ENCODE data around the gene SF1.

The SF1 gene

GRCh38 chr11:64724863-64725532 is 53.3 kb downstream of the SF1 start:
- no peak for DNase-seq (ENCODE audit: low read depth in 2 of 2)

GRCh38 chr11:64723907-64724862 is 54.2 kb downstream of the SF1 start:
- no peak for DNase-seq (ENCODE audit: low read depth in 2 of 2)

GRCh38 chr11:64723117-64723906 is 55.0 kb downstream of the SF1 start, which contains the start of gene NRXN2:
NRXN2 (minus strand) TSS chr11:64723197; CDS start chr11:64713699, 9,498 bp downstream.
- peak; percentile 79 for DNase-seq (ENCODE audit: low read depth in 2 of 2)

GRCh38 chr11:64722141-64723065 is 55.9 kb downstream of the SF1 start:
- DNase-seq (ENCODE audit: low read depth in 2 of 2): no peak

GRCh38 chr11:64721359-64721699 is 57.0 kb downstream of the SF1 start:
- no peak for DNase-seq (ENCODE audit: low read depth in 2 of 2)

- no peak for DNase-seq (ENCODE audit: low read depth in 2 of 2)
These were observed 57.5 kb downstream of the SF1 start for GRCh38 chr11:64720640-64721358.

GRCh38 chr11:64720167-64720566 is 58.2 kb downstream of the SF1 start:
- DNase-seq (ENCODE audit: low read depth in 2 of 2): no peak

- DNase-seq (ENCODE audit: low read depth in 2 of 2): no peak
These were observed 58.9 kb downstream of the SF1 start for GRCh38 chr11:64719406-64719805.

- no peak for DNase-seq (ENCODE audit: low read depth in 2 of 2)
These were observed 59.6 kb downstream of the SF1 start for GRCh38 chr11:64718780-64719124.

- DNase-seq (ENCODE audit: low read depth in 2 of 2): no peak
These were observed 60.1 kb downstream of the SF1 start for GRCh38 chr11:64718084-64718779.

- DNase-seq (ENCODE audit: low read depth in 2 of 2): no peak
These were observed 61.1 kb downstream of the SF1 start for GRCh38 chr11:64717268-64717578.

- no peak for DNase-seq (ENCODE audit: low read depth in 2 of 2)
These were observed 61.7 kb downstream of the SF1 start for GRCh38 chr11:64716473-64717267.

GRCh38 chr11:64715756-64716472 is 62.4 kb downstream of the SF1 start:
- no peak for DNase-seq (ENCODE audit: low read depth in 2 of 2)

- no peak for DNase-seq (ENCODE audit: low read depth in 2 of 2)
These were observed 63.2 kb downstream of the SF1 start for GRCh38 chr11:64715110-64715509.

- no peak for DNase-seq (ENCODE audit: low read depth in 2 of 2)
These were observed 63.7 kb downstream of the SF1 start for GRCh38 chr11:64714666-64715065.

All from stimulated activated CD4-positive, alpha-beta T cell treated with anti-CD3 and anti-CD28 coated beads, Interleukin-1b, Interleukin-23, amount 100 ng/mL, for 4 hours (primary cell).